Mononuclear cell (primary cell): ENCODE measurements around the gene PSG11. TPM values are rescaled to one million over a fixed set of nuclear protein-coding genes. Genes with fewer than 3 reads are reported as not detected.
"Not testable (repeated sequence)": the region's sequence is repeated elsewhere in the genome, so short reads cannot be mapped to it uniquely, and the experiment has no call there.

Experiments used
- H3K27me3 ChIP-seq: 2 replicates; pipeline ENCODE4 v1.6.0; 2011; ENCODE audit warnings: low read length, control low read depth; ENCODE audit not compliant: insufficient read depth
- H3K4me1 ChIP-seq: 2 replicates; pipeline ENCODE4 v1.5.1; 2011; ENCODE audit warnings: mild to moderate bottlenecking, low read length, control low read depth; ENCODE audit not compliant: insufficient read depth
- H3K4me3 ChIP-seq: 2 replicates; pipeline ENCODE4 v1.5.1; 2011; ENCODE audit warnings: mild to moderate bottlenecking, low read length, moderate library complexity
- H3K9me3 ChIP-seq: 2 replicates; pipeline ENCODE4 v1.5.1; 2011; ENCODE audit warnings: low read depth, mild to moderate bottlenecking, control low read depth, low read length
- total RNA-seq: library from RNA; depleted of rRNA; stranded (reverse); fragments of >200 nt; gene quantifications from one replicate; pipeline ENCODE4 v1.2.3, GENCODE V29; 2012

The PSG11 gene
- not detected for total RNA-seq

DNA sequence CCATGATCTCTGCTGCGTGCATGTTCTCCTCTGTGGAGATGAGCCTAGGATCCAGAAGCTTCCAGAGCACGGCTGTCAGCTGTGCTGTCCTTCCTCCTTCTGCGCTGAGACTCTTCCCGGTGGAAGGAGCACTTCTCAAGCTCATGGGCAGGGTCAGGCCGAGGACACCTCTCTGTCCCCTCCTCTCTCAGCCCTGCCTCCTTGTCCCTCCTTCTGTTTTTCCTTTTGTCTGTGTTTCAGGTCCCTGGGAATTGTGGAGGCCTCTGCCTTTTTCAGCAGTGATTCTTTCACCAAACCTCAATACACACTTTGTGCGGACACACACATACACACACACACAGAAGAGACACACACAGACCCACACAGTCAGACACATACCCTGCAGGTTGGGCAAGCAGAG, at the start of gene PSG11:
Gene PSG11, minus strand, starts transcription at position 101 of the 400 bp plus-strand sequence. Its CDS starts 97 bp downstream, at position 4.
- not testable (repeated sequence) for H3K4me1 ChIP-seq, H3K9me3 ChIP-seq, H3K27me3 ChIP-seq, H3K4me3 ChIP-seq

DNA sequence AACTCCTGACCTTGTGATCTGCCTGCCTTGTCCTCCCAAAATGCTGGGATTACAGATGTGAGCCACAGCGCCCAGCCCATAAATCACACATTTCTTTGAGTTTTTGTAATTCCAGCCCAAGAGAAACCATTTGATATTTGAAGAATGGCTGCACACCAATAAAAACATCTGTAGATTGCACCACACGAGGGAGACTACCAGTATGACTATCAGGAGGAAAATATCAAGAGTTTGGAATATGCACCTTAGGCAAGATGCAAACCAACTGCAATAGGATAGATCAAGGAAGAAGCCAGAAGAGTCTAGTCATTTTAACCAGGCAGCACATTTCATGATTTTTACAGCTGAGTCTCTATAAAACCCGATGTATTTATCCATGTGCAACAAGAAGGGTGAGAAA, 36.1 kb upstream of the PSG11 start:
- not testable (repeated sequence) for H3K4me3 ChIP-seq, H3K4me1 ChIP-seq, H3K9me3 ChIP-seq

DNA sequence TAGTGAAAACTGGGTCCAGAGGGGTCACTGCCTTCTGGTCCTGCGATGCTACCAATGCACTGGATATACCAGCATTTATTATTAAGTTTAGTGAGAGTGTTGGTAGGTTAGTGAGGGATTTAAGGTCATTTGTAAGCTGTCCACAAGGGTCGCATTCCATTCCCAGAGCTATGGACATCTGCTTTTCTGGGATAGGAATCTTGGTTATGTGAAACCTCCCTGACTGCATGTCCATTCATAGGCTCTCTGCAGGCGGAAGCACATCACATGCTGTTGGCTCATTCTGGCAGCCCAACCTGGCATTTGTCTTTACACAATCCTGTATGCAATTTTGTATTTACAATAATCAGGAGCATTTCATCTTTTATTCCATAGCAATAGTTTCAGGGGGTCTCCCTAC, 35.1 kb upstream of the PSG11 start:
- not testable (repeated sequence) for H3K4me1 ChIP-seq, H3K27me3 ChIP-seq, H3K4me3 ChIP-seq, H3K9me3 ChIP-seq

More for the DNA sequence above, 36.1 kb upstream of the PSG11 start:
- H3K27me3 ChIP-seq, result not testable (repeated sequence)

DNA sequence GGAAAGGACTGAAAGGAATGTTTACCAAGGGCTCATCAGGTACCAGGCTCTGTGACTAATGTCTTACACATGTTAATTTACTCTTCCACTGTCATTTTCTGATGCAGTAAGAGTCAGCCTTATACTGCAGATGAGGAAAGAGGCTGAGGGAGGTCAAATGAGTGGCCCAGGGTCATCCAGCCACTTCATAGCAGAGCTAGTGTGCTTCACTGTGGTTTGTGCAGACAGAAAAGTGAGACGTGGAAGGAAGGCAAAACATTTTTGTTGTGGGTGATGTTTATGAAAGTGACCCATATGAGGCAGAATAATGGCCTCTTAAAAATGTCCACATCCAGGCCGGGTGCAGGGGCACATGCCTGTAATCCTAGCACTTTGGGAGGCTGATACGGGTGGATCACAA, 34.0 kb upstream of the PSG11 start:
- not testable (repeated sequence) for H3K9me3 ChIP-seq, H3K4me3 ChIP-seq, H3K27me3 ChIP-seq, H3K4me1 ChIP-seq

DNA sequence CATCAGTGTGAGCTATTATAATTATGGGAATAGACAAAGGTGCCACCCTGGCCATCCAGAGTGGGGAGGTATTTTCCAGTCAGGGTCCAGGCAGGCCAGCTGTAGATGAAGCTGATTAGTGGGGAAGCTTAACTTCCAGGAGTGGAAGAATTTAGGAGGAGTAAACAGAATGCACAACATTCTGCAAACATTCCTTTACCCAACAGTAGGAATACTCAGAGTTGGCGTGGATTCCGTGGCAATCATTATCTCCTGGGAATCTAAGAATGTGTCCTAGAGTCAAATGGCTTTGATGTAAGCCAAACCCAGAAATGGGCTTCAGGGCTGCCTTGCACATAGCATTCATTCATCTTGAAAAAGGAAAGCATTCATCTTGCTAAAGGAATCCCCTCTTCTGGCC, 33.2 kb upstream of the PSG11 start:
- H3K4me3 ChIP-seq, H3K4me1 ChIP-seq, H3K9me3 ChIP-seq, H3K27me3 ChIP-seq: not testable (repeated sequence)

DNA sequence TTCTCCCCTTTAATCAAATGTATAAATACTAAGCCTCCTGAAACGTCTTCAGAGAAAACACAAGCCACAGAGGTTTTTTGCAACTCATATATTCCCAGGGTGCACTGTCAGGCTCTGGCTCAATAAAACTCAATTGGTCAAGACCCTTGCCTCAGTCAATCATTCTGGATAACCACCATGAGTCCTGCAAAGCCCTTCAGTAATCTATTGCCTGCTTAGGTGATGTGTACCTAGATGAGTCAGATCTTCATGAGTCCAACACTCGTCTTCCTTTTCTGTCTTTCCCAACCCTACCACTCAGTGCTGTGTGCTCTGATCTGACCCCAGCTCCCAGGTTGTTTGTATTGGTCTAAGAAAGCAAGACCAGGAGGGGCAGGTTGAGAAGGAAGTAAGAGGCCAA, 32.2 kb upstream of the PSG11 start:
- not testable (repeated sequence) for H3K9me3 ChIP-seq, H3K4me1 ChIP-seq, H3K27me3 ChIP-seq, H3K4me3 ChIP-seq

DNA sequence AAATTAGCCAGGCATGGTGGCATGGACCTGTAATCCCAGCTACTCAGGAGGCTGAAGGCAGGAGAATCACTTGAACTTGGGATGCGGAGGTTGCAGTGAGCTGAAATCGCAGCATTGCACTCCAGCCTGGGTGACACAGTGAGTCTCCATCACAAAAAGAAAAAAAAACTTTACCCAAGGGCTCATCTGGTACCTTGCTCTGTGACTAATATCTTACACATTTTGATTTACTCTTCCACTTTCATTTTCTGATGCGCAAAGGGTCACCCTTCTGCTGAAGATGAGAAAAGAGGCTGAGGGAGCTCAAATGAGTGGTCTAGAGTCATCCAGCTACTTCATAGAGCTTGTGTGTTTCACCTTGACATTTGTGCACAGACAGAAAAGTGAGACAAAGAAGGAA, 21.7 kb upstream of the PSG11 start:
- not testable (repeated sequence) for H3K4me3 ChIP-seq, H3K27me3 ChIP-seq, H3K4me1 ChIP-seq, H3K9me3 ChIP-seq

DNA sequence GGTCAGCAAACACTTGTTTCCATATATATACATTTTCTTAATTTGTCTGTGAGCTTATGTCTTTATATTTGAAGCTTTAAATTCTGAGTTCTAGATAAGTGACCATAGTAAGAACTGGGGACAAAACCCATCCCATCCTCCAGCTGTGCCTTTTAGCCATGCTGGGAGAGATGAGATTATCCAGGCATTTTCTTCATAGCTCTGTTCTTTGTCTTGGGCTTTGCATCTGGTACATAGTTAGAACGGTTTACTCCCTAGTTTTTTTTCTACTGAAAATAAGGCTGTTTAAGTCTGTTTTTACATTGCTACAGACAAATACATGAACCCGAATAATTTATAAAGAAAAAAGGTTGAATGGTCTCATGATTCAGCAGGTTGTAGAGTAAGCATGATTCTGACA, 20.3 kb upstream of the PSG11 start:
- not testable (repeated sequence) for H3K4me3 ChIP-seq, H3K27me3 ChIP-seq, H3K9me3 ChIP-seq, H3K4me1 ChIP-seq

DNA sequence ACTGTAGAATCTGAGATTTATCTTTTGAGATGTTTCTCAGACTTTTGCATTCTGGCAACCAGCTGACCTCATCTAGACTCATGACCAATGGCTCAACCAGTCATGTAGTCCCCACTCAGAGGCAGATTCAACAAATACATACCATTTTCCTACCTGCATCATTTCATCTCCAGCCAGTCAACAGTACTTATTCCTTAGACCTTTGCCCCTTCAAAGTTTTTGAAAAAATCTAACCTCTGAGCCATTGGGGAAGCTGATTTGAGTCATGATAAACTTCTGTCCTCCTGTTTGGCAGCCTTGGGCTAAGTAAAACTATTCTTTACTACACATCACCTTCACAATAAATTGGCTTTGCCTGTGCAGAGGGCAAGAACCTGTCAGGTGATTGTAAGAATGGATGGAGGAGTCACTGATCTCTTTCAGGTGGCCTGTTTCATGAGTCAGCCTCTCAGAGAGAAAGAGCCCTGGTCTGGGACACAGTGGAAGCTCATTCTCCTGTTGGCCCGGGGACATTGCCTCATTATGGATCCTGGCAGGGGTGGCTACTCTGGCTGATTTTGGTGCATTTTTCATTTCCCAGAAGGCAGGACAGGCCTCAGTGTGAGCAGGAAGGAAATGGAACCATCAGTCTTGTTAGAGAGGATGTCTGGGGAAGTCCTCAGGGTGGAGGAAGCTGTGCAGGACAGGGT, 17.4 kb upstream of the PSG11 start:
- H3K9me3 ChIP-seq, H3K4me1 ChIP-seq, H3K4me3 ChIP-seq, H3K27me3 ChIP-seq: not testable (repeated sequence)

DNA sequence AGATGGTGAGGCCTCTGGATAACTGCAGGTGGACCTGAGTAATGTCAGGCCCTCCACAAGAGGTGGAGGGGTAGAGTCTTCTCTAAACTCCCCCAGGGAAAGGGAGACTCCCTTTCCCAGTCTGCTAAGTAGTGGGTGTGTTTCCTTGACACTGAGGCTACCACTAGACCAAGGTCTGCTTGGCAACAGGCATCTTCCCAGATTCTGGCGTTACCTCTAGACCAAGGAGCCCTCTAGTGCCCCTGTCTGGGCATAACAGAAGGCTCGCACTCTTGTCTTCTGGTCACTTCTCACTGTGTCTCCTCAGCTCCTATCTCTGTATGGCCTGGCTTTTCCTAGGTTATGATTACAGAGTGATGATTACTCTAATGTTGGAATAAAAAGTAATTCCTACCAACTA, 5.4 kb upstream of the PSG11 start:
- H3K27me3 ChIP-seq, H3K9me3 ChIP-seq, H3K4me3 ChIP-seq, H3K4me1 ChIP-seq: not testable (repeated sequence)

DNA sequence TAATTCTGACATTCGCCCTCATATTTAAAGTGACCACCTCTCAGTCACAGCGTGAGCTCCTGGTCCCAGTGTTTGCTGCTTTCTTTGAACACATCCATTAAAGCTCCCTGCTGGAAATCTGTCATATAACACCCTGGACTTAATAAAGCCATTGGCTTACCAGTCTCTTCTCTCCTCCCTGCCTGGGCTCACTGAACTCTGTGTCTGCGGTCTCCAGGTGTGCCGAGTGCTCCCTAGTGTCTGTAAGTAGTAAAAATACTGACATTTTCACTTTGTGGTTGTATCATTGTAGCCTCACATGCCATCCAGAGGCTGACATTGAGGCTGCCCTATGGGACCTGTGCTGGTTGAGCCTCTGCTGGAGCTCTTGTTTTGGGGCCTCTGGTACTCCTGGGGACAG, 2.6 kb upstream of the PSG11 start:
- H3K27me3 ChIP-seq, result no peaks in the 10 kb centered on the region
- no peaks in the 10 kb centered on the region for H3K4me1 ChIP-seq
- H3K9me3 ChIP-seq, result no peaks in the 10 kb centered on the region
- H3K4me3 ChIP-seq, result no peak overlapping the region

DNA sequence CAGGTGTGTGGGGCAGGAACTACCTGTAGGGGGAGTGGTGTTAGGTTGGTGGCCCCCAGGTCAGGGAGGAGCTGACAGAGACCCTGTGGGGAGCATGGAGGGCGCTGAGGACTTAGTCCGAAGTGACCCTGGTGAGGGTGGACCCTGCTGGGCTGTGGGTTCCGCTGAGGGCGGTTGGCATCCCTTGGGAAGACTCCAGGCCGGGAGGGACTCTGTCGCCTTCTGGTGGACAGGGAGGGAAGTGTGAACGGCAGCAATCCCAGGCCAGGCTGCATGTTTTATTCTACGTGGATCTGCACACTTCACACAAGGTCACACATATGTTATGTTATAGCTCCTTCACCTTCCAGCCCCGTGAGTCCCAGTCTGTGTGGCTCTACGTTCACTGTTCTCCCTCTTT, 1.7 kb upstream of the PSG11 start:
- not testable (repeated sequence) for H3K27me3 ChIP-seq, H3K4me3 ChIP-seq, H3K9me3 ChIP-seq, H3K4me1 ChIP-seq

DNA sequence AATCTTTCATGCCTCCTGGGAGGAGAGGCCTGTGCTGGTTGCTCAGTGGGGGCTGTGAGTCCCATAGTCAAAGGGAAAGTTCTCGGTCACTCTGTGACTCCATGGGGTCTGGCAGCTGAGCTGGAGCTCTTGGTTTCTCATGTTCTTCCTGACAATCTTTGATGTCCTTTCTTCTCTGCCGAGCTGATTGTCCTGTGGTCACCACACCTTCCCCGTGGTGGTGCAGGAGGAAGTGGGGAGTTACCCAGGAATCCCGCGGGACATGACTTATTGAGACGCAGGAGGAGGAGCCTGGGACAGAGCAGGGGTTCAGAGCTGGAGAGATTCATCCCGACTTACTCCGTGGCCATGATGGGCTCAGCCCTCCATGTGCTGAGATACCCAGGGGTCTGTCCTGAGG, 792 bp upstream of the PSG11 start:
- H3K9me3 ChIP-seq, H3K4me3 ChIP-seq, H3K4me1 ChIP-seq, H3K27me3 ChIP-seq: not testable (repeated sequence)

DNA sequence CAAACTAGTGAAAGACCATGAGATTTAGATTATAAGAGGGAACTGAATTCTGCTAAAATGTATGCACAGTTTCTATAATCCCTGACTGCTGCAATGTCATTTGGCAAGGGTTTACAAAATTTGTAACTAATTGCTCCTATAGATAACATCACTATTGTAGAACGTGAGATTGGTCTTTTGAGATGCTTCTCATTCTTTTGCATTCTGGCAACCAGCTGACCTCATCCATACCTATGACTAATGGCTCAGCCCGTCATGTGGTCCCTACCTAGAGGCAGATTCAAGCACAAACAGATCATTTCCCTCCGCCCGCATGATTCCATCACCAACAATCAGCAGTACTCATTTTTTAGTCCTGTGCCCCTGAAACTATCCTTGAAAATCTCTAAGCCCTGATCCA, 4.2 kb downstream of the PSG11 start:
- not testable (repeated sequence) for H3K4me1 ChIP-seq, H3K27me3 ChIP-seq, H3K9me3 ChIP-seq, H3K4me3 ChIP-seq

DNA sequence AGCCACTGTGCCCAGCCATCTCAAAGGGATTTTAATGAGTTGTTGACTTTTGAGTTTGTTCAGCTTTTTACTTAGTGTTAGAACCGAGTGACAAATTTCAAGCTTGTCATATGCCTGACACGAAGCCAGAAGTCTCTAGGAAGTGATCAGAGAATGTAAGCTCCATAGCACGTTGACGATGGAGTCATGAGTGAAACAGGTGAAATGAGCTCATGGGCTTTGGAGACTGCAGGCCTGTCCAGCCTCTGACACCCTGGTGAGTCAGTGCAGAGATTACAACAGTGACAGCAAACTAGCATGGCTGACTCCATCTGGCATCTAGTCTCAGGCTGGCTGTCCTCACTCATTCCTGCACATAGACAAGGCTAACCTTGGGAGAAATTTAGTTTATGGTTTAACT, 4.6 kb downstream of the PSG11 start:
- not testable (repeated sequence) for H3K4me3 ChIP-seq, H3K4me1 ChIP-seq, H3K27me3 ChIP-seq, H3K9me3 ChIP-seq

DNA sequence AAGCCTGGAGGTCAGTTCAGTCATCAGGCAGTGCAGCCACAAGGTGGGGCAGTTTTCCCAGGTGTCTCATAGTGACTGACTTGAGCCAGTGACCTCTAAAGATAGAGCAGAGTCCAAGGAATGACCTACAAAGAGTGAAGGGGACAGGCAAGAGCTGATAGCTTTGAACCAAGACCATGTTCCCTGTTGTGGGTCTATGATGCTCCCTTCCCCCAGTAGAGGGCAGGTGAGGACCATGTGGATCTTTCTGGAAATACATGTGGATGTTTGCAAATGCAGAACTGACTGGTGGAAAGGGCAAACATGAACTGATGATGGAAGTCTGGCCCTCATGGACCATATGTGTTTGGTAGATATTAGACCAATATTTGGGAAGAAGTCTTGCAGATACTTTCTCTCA, 6.7 kb downstream of the PSG11 start:
- not testable (repeated sequence) for H3K4me1 ChIP-seq, H3K4me3 ChIP-seq, H3K9me3 ChIP-seq, H3K27me3 ChIP-seq

DNA sequence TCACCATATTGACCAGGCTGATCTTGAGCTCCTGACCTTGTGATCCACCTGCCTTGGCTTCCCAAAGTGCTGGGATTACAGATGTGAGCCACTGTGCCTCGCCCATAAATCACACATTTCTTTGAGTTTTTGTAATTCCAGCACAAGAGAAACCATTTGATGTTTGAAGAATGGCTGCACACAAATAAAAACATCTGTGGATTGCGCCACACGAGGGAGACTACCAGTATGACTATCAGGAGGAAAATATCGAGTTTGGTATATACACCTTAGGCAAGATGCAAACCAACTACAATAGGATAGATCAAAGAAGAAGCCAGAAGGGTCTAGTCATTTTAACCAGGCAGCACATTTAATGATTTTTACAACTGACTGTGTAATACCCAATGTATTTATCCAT, 20.4 kb downstream of the PSG11 start:
- H3K9me3 ChIP-seq, H3K27me3 ChIP-seq, H3K4me1 ChIP-seq, H3K4me3 ChIP-seq: not testable (repeated sequence)
